BE2C (cell line): Measurements from ENCODE around the gene FAM118B.

ENCODE experiments used
- DNase-seq: peaks from one replicate; pipeline ENCODE4 v3.0.0-alpha.2; 2020
- H3K27me3 ChIP-seq: fragments of 250-450 bp; sonication (Bioruptor Pico); 2 replicates; pipeline ENCODE4 v1.5.1; 2020; ENCODE audit warnings: mild to moderate bottlenecking
- H3K36me3 ChIP-seq: fragments of 250-450 bp; sonication (Bioruptor Pico); 2 replicates; pipeline ENCODE4 v1.5.1; 2020; ENCODE audit warnings: mild to moderate bottlenecking
- H3K4me1 ChIP-seq: fragments of 250-450 bp; sonication (Bioruptor Pico); 2 replicates; pipeline ENCODE4 v1.5.1; 2020
- H3K4me3 ChIP-seq: 2 replicates; pipeline ENCODE4 v1.5.1; 2011; ENCODE audit warnings: low read depth, low read length
- H3K9me3 ChIP-seq: fragments of 250-450 bp; sonication (Bioruptor Pico); 2 replicates; pipeline ENCODE4 v1.5.1; 2020
- TF ChIP-seq, protein P1 (sequence below): IDR thresholded peaks from 2 replicates; pipeline ENCODE4 v1.5.1; 2012; ENCODE audit warnings: mild to moderate bottlenecking, low read depth, low read length

Gene FAM118B

DNA sequence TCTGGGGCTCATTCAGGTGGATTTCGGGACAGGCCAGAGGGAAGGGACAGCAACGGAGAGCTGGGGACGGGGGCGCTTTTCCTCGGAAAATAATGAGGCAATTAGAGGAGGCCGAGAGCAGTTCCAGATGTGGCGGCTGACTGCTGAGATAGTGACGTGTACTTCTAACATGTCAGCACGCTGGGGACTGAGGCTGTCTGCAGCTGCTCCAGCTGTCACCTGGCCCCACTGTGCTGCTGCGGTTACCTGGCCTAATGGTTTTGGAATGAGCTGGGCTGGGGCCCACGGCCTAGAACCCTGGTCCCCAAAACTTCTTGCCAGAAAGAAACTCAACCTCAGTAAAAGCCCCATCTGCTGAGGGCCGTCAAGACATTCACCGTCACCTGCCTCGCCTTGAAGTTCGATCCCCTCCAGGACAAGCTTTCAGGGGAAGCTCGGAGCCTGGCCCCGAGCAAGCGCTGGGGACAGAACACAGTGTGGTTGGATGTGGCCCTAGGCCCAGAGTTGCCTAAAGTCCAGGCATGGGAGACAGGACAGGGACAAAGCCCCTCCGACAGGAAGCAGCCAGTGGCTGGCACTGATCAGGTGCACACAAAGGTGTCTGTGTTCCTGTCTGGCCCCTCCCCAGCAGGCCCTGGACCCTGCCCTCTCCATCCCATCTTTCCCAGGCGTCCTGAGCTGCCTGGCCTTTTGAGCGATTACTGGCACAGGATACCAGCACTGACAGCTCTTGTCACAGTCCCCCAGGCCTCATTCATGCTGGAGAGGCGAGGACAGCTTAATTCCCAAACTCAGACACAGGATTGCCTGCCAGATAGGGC is 22.3 kb upstream of the FAM118B start:
- H3K9me3 ChIP-seq = no peaks in the 10 kb centered on the region
- no peaks in the 10 kb centered on the region for H3K27me3 ChIP-seq
- peaks cover 39% of the 10 kb centered on the region for H3K36me3 ChIP-seq
- H3K4me1 ChIP-seq = peaks cover 15% of the 10 kb centered on the region
- no peak for DNase-seq
- TF ChIP-seq, protein P1, sequence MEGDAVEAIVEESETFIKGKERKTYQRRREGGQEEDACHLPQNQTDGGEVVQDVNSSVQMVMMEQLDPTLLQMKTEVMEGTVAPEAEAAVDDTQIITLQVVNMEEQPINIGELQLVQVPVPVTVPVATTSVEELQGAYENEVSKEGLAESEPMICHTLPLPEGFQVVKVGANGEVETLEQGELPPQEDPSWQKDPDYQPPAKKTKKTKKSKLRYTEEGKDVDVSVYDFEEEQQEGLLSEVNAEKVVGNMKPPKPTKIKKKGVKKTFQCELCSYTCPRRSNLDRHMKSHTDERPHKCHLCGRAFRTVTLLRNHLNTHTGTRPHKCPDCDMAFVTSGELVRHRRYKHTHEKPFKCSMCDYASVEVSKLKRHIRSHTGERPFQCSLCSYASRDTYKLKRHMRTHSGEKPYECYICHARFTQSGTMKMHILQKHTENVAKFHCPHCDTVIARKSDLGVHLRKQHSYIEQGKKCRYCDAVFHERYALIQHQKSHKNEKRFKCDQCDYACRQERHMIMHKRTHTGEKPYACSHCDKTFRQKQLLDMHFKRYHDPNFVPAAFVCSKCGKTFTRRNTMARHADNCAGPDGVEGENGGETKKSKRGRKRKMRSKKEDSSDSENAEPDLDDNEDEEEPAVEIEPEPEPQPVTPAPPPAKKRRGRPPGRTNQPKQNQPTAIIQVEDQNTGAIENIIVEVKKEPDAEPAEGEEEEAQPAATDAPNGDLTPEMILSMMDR = no peak
- H3K4me3 ChIP-seq = no peak overlapping the region

DNA sequence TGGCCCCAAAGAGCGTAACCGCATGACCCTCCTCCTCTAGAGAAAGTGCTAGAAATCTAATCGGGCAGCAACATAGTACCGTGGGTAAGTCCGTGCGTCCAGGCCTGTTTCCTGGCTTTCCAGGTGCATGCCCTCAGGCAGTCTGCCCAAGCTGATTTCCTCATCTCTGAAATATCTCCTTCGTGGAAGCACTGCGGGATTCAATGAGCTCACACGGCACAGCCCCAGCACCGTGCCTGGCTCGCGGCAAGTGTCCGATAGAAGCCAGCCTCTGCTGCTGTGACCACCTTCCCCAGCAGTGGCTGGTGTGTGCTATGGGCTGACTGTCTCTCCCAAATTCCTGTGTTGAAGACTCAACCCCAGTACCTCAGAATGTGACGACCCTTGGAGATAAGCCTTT is 20.8 kb upstream of the FAM118B start:
- no peak overlapping the region for H3K4me3 ChIP-seq
- H3K36me3 ChIP-seq = peaks cover 51% of the 10 kb centered on the region
- peaks cover 15% of the 10 kb centered on the region for H3K4me1 ChIP-seq
- TF ChIP-seq, protein P1 = no peak
- H3K27me3 ChIP-seq = no peaks in the 10 kb centered on the region
- peak; percentile 62 for DNase-seq
- no peaks in the 10 kb centered on the region for H3K9me3 ChIP-seq

DNA sequence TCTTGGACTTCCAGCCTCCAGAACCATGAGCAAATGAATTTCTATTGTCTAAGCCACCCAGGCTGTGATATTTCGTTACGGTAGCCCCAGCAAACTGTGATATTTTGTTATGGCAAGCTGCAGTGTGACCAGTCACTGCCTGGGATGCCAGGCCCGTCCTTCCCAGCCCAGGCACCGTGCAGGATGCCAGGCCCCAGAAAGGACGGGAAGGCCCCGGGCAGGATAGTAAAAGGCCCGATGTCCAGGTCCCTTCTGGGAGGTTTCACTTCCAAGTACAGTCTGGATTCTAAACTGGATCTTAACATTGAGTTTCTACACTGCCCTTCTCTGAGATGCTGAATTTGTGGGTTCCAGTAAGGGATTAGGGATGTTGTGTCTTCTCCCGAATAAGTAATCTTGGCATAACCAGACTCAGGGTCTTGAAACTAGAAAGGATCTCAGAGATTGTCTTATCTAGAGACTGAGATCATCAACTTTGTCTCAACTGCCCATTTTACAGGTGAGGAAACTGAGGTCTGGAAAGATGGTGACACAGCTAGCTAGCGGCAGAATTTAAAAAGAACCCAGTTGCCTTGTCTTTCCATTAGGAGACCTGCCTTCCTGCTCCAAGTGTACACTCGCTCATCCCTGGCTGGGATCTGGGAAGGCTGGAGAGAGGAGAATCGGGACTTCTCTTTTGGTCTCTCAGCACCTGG is 20.1 kb upstream of the FAM118B start:
- H3K27me3 ChIP-seq = no peaks in the 10 kb centered on the region
- peaks cover 15% of the 10 kb centered on the region for H3K4me1 ChIP-seq
- H3K4me3 ChIP-seq = no peak overlapping the region
- TF ChIP-seq, protein P1 = no peak
- H3K36me3 ChIP-seq = peaks cover 56% of the 10 kb centered on the region
- H3K9me3 ChIP-seq = no peaks in the 10 kb centered on the region
- no peak for DNase-seq

DNA sequence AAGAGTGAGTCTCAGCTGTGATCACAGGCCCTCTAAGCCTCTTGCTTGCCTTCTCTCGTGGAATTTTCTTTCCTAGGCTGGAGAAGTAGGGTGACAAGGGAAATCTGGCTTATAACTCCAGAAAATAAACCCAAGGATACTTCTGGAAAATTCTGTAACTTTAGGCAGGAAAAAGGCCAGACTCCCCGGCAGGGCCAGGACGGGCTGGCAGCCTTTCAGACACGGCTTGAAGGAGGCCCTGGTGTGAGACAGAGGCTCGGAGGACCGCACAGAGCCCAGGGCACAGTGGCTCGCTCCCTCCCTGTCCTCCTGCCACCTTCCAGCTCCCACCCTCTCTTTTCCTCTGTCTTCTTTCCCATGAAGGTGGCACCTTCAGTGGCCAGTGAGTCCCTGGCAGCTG is 19.2 kb upstream of the FAM118B start:
- Histone ChIP-seq H3K4me1 (peaks cover 15% of the 10 kb centered on the region), H3K4me3 (no peak overlapping the region), H3K9me3 (no peaks in the 10 kb centered on the region), H3K27me3 (no peaks in the 10 kb centered on the region), H3K36me3 (peaks cover 61% of the 10 kb centered on the region)
- no peak for DNase-seq
- TF ChIP-seq, protein P1 = no peak

DNA sequence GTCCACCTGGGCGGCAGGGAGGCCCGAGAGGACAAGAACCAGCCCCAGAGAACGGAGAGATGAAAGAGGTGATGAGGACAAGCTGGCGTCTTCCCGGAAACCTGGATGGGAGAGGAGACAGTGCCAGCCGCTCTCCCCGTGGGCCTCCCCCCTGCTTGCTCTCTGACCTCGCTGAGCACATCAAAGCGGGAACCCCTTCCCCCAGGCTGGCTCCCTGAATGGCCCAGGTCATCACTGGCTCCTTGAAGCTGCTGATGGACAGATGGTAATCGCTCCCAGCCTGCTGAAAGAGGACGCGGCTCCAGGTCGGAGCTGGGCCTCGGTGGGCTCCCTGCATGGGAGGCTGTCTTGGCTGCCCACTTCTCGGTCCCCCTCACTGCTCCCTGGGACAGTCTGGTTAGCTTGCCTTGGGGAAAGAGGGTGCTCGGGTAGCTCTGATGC is 18.5 kb upstream of the FAM118B start:
- TF ChIP-seq, protein P1 = no peak
- no peak overlapping the region for H3K4me3 ChIP-seq
- H3K27me3 ChIP-seq = no peaks in the 10 kb centered on the region
- peaks cover 15% of the 10 kb centered on the region for H3K4me1 ChIP-seq
- DNase-seq = no peak
- no peaks in the 10 kb centered on the region for H3K9me3 ChIP-seq
- H3K36me3 ChIP-seq = peaks cover 68% of the 10 kb centered on the region

DNA sequence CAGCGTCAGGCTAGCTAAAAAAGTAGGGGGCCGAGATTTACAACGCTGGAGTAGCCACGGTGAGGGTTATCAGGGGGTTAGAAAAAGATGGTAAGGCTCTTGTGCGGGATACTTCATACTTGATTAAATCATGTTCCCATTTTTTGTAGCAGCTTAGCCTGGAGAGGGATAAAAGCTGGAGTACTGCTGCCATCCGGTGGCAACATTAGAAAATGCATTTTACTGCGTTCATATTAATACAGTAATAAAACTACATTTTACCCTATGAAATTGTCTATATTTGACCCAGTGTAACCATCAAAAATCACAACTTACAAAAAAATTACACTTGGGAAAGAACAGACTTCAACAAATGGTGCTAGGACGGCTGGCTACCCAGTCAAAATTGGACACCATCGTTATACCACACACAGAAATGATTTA is 17.4 kb upstream of the FAM118B start:
- TF ChIP-seq, protein P1 = peak; percentile 74
- H3K9me3 ChIP-seq = no peaks in the 10 kb centered on the region
- H3K4me1 ChIP-seq = peaks cover 15% of the 10 kb centered on the region
- no peak overlapping the region for H3K4me3 ChIP-seq
- H3K27me3 ChIP-seq = no peaks in the 10 kb centered on the region
- peak; percentile 61 for DNase-seq
- peaks cover 75% of the 10 kb centered on the region for H3K36me3 ChIP-seq
